Gastroesophageal sphincter (tissue), 2 donors: Measurements from ENCODE around the gene ELOB.

Experiments
- EP300 ChIP-seq: sonication (generic); formaldehyde crosslinking; IDR thresholded peaks from one replicate; pipeline ENCODE4 v1.6.1; 2017; ENCODE audit warnings: antibody characterized with exemption, mild to moderate bottlenecking
- POLR2AphosphoS5 ChIP-seq: sonication (generic); formaldehyde crosslinking; IDR thresholded peaks from one replicate; pipeline ENCODE4 v1.6.1; 2017; ENCODE audit warnings: antibody characterized with exemption

GRCh38 chr16:2767140-2767731, 9.8 kb downstream of the ELOB start:
- TF ChIP-seq EP300 (no peak), POLR2AphosphoS5 (no peak)
